Ecto neural progenitor cell (in vitro differentiated cells): ENCODE results near the gene SPIRE2.
A peak's percentile ranks its signal among the peaks of the same experiment; 100 is the strongest.
"Not testable (repeated sequence)": the region's sequence is repeated elsewhere in the genome, so short reads cannot be mapped to it uniquely, and the experiment has no call there.

ENCODE experiments used
- DNase-seq: peaks from one replicate; pipeline ENCODE4 v3.0.0-alpha.2; 2018; ENCODE audit warnings: low spot score

The SPIRE2 gene

GRCh38 chr16:89869911-89870310 is 41.6 kb downstream of the SPIRE2 start:
- no peak for DNase-seq

DNA sequence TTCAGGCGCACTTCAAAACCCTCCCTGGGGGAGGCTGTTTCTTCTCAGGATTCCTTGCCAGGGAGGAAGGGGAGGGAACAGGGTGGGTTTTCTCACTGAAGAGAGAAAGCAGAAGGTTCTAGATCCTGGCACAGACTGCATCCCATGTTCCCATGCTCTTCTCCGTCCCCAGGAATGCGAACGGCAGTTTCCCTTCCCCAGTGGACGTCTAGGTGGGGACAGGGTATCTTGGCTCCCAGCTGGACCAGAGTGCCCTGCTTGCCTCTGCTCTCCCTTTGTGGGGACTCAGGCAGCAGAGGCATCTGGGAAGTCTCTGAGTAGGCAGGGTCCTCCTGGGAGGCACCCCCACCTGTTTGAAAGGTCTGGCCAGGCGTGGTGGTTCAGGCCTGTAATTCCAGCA is 42.2 kb downstream of the SPIRE2 start:
- no peak for DNase-seq

- no peak for DNase-seq
These were observed 43.6 kb downstream of the SPIRE2 start for GRCh38 chr16:89871895-89872294.

DNA sequence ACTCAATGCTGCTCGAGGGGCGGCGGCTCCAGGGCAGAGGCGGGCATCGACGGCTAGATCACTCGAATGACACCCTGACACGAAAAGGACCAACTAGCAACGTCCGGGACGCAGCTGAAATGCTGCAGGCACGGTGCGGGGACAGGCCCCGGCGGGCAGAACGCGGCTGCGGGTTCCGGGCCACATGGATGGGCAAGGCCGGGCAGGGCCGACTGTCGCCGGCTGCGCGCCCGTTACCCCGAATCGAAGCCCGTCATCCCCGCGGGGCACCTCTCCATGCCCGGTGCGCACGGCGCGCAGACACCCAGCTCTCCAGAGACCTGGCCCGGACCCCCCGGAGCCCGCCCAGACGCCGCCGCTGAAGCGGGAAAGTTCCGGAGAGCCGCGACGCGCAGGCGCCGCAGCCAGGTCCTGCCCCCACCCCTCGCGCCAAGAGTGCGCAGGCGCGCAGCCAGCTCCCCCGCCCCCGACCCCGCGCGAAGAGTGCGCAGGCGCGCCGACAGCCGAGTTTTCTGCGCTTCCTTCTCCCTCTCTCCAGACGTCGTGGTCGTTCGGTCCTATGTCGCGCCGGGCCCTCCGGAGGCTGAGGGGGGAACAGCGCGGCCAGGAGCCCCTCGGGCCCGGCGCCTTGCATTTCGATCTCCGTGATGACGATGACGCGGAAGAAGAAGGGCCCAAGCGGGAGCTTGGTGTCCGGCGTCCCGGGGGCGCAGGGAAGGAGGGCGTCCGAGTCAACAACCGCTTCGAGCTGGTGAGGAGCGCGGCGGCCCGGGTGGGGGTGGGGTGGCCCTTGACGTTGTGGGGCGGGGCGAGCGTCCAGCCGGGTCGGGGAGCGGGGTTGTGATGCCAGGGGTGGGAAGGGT is 45.1 kb downstream of the SPIRE2 start, which contains the start of gene TCF25:
Gene TCF25 (plus strand): TSS at position 484 of the 863 bp plus-strand sequence. CDS start 76 bp downstream, at position 560.
- DNase-seq: peak; percentile 97

DNA sequence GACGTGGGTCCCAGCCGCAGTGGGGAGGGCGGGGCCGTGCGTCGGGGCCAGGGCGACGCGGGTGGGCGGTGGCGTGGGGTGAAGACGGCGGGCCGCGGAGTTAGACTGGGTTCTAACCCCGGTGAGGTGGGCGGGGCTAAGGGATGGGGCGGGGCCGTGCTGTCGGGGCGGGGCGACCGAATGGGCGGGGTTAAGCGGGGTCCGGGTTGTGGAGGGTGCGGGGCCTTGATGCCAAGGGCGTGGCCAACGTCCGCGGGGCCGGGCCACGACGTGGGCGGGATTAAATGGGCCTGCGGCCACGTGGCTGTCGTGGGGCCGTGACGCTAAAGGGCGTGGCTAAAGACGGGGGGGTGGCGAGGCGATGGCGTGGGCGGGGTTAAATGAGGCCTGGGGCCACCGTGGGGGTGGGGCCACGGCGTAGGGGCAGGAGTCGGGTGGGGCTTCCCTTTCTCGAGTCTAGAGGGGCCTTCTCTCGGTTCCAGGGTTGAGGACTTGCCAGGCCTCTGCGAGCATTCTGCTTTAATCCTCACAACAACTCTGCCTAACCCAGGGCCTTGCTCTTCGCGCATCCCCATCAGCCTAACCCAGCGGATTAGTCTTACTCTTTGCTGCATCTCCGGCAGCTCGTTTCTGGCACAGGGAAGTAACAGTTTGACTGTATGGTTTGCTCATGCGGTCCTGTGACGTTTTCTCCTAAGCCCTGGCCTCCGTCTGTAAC is 45.9 kb downstream of the SPIRE2 start:
- peak; percentile 98 for DNase-seq

DNA sequence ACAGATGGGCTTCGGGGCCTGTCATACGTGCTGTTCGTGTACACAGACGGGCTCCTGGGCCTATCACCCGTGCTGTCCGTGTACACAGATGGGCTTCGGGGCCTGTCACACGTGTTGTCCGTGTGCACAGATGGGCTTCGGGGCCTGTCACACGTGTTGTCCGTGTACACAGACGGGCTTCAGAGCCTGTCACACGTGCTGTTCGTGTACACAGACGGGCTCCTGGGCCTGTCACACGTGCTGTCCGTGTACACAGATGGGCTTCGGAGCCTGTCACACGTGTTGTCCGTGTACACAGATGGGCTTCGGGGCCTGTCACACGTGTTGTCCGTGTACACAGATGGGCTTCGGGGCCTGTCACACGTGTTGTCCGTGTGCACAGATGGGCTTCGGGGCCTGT is 50.8 kb downstream of the SPIRE2 start:
- not testable (repeated sequence) for DNase-seq

DNA sequence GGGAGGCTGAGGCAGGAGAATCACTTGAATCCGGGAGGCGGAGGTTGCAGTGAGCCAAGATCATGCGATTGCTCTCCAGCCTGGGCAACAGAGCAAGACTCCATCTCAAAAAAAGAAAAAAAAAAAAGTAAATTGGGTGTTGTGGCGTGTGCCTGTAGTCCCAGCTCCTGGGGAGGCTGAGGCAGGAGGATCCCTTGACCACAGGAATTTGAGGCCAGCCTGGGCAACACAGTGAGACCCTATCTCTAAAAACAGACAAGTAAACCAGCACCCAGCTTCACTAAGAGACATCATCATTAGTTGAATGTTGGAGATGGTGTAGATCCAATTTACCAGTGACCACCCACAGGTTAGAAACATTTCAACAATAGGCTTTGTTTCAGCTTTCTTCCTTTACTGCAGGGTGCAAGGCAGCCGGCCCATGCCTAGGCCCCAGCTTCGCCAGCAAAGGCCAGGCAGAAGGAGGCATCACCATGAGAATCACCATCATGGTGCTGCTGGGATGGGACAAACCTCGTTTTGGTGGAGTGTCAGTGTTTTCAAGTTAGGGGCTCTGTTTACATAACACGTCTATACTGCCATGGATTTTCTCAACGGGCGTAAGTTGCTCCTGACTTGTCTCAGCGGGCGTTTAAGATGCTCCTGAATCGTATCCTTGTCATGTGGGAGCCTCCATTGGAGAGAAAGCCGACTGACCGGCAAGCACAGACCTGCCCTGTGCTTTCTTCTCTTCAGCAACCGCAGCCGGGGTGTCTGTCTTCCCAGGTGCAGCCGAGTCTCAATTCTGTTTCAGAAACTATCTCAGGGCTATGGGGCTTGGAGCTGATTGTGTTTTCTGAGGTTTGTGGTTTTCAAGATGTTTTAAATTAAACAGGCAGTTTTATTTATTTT is 52.4 kb downstream of the SPIRE2 start:
- no peak for DNase-seq

GRCh38 chr16:89881368-89881730 is 53.1 kb downstream of the SPIRE2 start:
- no peak for DNase-seq

DNA sequence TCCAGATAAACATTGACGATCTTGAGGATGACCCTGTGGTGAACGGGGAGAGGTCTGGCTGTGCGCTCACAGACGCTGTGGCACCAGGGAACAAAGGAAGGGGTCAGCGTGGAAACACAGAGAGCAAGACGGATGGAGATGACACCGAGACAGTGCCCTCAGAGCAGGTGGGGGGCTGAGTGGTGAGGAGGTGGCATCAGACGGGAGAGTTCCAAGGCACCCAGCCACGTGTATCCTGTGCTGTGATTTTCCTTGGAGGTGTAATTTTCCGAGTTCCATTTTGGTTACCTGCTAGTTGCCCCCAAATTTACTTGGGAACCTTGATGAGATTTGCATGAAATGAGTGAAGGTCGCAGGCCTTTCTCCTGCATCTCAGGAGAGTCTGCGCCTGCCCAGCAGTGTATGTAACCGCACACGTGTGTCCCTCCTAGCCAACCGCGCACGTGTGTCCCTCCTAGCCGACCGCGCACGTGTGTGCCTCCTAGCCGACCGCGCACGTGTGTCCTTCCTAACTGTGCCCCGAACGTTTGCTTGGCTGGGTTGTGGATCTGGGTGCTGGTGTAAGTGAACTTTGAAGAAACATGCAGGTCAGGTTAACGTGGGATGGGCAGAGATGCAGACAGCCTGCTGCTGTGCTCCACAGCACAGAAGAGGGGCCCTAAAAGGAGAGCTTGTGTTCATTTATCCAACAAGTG is 55.2 kb downstream of the SPIRE2 start:
- no peak for DNase-seq

- no peak for DNase-seq
These were observed 55.8 kb downstream of the SPIRE2 start for GRCh38 chr16:89884041-89884421.

DNA sequence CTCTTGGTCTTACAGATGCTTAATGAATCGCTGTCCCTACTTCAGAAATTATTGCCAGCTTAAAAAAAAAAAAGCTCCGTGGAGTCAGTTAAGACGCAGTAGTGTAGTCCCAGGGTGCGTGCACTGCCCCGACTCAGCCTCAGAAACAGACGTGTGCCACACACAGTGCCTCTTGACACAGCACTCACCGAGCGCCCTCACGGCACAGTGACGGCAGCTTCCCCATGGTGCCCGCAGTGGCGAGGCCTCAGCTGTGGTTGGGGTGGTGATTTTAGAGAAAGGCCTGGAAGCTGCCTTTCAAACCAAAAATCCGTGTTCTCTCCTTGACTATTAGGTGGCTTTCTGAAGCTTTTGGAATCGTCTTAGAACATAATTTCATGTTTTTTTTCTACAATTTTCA is 59.0 kb downstream of the SPIRE2 start:
- no peak for DNase-seq

DNA sequence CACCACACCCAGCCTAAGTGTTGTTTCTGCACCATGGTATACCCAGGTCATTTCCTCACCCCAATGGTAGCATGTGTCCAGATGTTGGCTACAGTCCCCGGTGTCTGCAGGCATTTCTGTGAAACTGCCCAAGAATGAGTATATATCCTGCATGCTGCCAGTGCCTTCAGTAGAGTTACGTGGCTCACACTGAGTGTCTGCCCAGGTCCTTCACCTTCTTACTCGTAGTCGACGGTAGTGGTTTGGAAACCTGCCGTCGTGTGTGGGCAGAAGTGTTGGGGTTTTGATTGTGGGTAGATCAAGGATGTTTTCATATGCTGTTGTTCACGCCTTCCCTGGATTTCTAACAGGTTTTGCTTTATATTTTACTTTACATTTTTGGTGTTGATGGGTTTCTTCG is 61.9 kb downstream of the SPIRE2 start:
- DNase-seq: no peak

- DNase-seq: no peak
These were observed 62.8 kb downstream of the SPIRE2 start for GRCh38 chr16:89890886-89891657.

DNA sequence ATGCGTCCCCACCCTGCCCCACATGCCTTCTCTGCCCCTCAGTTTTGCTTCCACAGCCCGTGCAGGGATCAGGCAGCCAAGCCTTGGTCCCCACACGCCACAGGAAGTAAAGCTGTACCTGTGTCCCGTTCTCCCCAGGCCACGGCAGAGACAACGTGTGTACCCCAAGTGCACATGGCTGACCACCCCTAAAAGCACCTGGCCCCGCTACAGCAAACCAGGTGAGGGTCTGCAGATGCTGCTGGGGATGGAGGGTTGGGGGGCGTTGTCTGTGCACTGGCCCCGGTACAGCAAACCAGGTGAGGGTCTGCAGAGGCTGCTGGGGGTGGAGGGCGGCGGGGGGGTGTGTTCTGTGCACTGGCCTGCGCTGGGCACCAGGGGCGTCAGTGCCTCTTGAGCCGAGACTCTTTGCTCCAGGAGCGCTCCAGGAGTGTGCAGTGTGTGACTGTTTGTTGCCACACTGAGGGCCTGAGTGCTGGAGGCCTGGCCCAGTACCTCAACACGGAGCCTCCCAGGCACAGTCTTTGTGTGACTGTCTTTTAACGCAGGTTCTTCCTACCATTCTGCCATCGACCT is 63.9 kb downstream of the SPIRE2 start:
- DNase-seq: peak; percentile 34

DNA sequence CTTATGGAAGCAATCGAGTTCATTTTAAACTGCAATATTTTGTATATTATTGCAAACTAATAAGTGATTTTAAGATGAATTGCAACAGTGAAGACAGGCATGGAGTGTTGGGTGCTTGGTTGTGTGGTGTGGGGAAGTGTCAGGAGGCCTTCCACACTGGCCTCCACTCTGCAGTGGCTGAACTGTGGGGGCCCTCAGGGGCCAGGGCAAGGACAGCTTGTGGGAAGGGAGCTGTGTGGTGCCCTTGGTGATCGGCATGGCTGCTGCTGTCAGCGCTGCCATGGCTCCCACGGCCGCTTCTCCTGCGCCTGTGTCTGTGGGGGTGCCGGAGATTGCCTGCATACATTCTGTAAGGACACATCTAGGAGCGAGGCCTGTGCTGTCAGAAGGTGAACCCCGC is 64.4 kb downstream of the SPIRE2 start:
- no peak for DNase-seq

DNA sequence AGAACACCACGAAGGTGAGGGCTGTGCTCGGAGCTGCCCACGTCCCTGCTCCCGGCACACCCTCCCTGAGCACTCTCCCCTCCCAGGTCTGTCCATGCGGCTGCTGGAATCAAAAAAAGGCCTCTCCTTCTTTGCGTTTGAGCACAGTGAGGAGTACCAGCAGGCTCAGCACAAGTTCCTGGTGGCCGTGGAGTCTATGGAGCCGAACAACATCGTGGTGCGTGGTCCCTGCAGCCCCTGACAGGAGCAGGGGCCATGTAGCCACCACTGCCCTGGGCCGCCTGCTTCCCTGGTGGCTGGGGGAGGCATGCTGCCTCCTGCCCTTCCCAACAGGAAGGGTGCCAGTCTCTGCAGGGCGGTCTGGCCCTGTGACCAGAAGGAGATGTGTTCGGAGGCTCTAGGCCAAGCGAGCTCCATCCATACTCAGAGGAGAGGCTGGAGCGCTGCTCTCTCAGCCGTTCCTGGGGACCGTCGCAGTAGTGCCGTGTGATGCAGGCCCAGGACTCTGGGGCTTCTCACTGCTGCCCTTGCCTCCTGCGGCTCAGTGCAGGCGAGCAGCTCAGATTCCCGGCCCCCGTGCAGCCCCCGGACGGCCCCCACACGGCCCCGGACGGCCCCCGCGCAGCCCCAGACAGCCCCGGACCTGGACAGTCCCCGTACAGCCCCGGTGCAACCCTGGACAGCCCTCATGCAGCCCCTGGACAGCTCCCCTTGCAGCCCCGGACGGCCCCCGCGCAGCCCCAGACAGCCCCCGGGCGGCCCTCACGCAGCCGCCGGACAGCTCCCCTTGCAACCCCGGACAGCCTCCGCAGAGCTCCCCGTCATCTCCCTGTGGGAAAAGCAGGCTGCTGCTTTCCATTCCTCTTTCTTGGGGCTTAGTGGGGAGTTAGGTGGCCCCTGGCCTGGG is 65.6 kb downstream of the SPIRE2 start:
- no peak for DNase-seq

- no peak for DNase-seq
These were observed 67.4 kb downstream of the SPIRE2 start for GRCh38 chr16:89895482-89896250.

GRCh38 chr16:89897204-89897603 is 68.9 kb downstream of the SPIRE2 start:
- DNase-seq: no peak
